Frontal cortex (tissue), 4 donors: ENCODE data around the gene MCTP1. TPM values are rescaled to one million over a fixed set of nuclear protein-coding genes. Genes with fewer than 3 reads are reported as not detected.
"Not testable (repeated sequence)": the region's sequence is repeated elsewhere in the genome, so short reads cannot be mapped to it uniquely, and the experiment has no call there.

Experiments
- DNase-seq, 2 donors: peaks; one replicate each; pipeline ENCODE4 v3.0.0; 2012; ENCODE audit warnings: low spot score in 2 of 2
- FAIRE-seq: peaks from 2 replicates; lab custom pipeline; 2012; peaks lifted over from hg19 to GRCh38; lab: Jason Lieb, UNC
- total RNA-seq: library from RNA; depleted of rRNA; stranded (reverse); fragments of >200 nt; gene quantifications from one replicate; pipeline ENCODE4 v1.2.3, GENCODE V29; 2014
- donor health status: control.
- donor health status: control.
- donor health status: control.

MCTP1 gene
- total RNA-seq, 1 donor from 2014 or later: 48.5 TPM

DNA sequence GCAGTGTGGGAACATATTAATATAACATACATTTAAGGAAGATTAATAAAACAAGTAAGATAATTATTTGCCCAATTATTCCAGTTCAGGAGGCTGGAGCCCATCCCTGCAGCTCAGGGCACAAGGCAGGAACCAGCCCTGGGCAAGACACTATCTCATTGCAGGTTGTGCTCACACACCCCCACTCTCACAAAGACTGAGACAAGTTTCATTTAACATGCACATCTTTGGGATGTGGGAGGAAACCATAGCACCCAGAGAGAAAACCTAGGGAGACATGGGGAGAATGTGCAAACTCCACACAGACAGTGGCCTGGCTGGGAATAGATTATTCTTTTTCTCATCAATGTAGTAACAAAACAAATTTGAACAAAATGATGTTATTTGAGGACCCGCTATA is 279.1 kb downstream of the MCTP1 start:
- no peak for DNase-seq
- no peak for FAIRE-seq

DNA sequence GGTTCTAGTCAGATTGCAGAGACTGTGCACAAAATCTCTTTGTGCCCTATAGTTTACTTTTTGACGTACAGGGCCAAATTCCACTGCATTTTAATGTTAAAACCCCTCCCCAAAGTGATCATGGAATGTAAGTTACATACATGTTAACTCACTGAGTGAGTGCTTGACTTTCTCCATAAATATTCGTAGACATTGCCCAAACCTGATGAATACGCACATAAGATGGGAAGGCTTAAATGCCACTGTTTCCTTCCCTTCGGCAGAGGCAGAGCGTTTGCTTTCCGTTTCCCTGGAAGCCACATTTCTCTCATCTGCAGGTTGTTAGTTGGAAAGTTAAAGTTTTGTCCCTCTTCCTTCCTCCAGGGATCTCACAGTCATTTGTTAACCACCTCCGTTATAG is 286.2 kb downstream of the MCTP1 start:
- DNase-seq (no peak), FAIRE-seq (no peak)

DNA sequence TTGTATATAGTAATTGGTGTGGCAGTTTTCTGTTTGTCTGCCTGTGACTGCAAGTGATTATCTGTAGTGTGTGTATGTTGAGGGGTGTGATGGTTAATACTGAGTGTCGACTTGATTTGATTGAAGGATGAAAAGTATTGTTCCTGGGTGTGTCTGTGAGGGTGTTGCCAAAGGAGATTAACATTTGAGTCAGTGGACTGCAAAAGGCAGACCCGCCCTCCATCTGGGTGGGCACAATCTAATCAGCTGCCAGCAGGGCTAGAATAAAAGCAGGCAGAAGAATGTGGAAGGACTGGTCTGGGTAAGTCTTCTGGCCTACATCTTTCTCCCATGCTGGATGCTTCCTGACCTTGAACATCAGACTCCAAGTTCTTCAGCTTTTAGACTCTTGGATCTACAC is 290.4 kb downstream of the MCTP1 start:
- not testable (repeated sequence) for DNase-seq, FAIRE-seq

DNA sequence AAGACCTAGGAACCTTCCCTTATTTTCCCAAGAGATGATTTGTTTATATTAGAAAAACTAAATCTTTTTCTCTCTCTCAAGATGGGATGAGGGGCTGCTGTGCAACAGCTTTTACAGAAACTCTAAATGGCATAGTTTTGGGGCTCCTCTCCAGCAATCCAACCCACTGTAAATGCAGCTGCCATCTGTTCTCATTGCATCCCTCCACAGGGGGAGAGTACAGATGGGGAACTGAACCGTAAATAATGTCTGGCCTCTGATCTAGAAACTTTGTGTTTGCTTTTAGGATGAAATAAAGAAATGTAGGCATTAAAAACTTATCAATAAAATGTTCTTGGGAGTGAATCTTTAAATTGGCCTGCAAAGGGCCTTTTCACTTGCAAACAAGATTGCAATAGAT is 291.4 kb downstream of the MCTP1 start:
- FAIRE-seq: no peak
- DNase-seq: no peak

DNA sequence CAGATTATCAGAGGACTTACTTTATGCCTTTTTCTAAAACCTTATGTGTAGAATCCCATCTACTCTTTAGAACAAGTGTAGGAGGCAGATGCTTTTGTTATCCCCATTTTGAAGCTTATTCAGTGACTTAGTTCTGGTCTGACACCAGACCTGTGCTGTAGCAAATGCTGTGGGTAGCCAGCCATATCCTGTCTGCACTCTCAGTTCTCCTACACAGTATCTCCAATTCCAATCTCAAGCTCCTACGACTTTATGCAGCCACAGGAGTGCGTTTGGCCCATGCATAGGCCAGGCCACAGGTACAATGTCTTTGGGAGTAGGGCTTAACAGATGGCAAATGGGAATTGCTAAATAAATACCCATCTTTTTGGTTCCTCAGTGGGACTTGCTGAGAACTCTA is 292.6 kb downstream of the MCTP1 start:
- DNase-seq (no peak), FAIRE-seq (no peak)

DNA sequence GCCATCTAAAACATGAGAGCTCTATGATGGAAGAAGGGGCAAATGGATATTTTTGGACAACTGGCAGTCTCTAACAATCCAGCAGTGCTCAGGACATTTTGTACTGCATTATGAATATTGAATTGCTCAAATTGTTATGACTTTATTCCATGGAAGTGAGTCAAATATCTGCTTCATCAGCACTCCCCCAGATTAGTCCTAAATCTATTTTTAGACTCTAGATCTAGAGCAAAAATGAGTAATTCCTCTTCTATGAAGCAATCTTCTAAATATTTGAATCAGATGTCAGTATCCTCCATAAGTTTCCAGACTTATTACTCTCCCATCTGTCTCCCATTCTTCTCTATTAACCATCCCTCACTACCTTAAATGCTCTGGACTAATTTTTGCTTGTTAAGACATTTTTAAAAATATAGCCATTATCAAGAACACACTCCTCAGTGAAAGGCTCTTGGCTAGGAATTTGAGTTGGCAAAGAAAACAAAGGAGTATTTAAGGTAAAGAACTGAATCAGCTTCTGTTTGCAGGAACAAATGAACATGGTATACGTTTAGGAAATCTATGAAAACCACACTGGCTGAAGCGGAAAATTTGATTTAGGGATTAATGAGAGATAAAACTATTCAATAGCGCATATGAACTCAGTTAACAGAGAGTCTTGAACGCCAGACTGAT is 300.9 kb downstream of the MCTP1 start:
- FAIRE-seq (no peak), DNase-seq (no peak)

DNA sequence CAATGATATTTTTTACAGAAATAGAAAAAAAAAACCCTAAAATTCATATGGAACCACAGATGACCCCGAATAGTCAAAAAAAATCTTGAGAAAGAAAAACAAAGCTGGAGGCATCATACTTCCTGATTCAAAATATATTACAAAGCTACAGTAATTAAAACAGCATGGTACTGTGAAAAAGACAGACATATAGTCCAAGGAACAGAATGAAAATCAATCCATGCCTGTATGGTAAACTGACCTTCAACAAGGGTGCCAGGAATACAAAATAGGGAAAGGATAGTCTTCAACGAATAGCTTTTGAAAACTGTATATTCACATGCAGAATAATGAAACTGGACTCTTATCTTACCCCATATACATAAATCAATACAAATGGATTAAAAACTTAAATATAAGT is 307.5 kb downstream of the MCTP1 start:
- DNase-seq (no peak), FAIRE-seq (no peak)

DNA sequence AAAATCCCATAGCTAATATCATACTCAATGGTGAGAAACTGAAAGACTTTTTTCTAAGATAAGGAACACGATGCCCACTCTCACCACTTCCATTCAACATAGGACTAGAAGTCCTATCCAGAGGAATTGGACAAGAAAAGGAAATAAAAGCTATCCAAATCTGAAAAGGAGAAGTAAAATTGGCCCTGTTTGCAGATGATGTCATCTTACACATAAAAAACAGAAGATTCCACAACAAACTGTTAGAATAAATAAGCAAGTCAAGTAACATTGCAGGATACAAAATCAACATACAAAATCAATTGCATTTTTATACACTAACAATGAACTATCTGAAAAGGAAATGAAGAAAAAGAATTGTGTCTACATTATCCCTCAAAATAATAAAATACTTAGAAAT is 308.0 kb downstream of the MCTP1 start:
- DNase-seq (no peak), FAIRE-seq (no peak)

DNA sequence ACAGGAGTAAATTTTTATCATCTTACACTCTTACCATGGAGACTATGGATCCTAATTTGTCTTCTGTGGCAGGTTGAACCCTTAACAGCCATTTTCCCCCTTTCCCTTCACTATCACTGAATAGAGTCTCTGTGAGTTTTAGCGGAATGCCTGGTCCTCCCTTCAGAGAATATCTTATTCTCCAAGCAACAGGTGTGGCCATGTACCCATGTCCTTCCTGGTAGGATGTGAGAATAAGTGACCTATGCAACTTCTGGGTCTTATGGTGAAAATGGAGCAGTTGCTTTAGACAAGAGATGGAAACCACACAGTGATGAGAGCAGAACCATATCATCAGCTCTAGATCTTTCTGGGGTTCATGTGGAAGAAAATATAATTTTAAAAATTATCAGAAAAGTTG is 312.6 kb downstream of the MCTP1 start:
- DNase-seq: no peak
- no peak for FAIRE-seq

DNA sequence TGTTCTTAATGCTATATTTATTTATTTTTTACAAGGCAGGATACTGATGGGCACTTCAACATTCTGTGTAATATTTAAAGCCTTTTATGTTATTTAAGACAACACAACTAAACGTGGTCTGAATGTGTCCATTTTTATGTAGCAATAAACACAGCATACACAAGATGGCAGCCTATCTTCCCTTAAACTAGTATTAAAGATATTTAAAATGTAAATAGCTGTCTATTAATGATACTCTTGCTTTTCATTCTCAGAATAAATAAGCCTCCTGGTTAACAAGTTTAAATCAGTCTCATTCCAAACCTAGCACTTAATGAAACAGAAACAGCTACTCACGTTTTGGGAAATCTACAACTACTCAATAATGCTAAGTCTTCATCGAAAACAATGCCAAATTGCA is 315.7 kb downstream of the MCTP1 start:
- no peak for DNase-seq
- no peak for FAIRE-seq

DNA sequence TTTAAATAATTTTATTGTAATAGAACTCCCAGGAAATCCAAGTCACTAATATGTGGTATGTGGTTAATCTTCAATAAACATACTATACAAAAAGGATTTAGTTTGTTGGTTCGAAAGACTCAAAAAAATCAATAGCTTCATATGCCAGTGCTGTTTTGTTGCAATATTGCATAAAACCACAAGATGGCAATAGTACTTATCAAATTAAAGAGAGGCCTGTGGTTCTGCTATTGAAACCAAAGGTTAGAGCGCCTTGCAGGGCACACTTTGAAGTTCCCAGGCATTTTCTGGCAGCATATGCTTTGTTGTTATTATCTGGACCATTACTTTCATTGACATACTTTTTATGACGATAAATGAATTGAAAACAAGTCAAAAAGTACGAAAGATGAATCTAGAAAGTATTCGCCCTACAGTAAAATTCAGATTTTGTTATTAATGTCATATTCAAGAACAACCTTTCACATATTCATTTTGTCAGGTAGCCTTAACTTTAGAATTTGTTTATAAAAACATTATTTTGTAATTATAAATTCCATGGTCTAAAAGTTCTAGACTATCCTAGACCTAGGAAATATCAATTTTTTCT is 316.3 kb downstream of the MCTP1 start:
- DNase-seq: peak; percentile 4 to 13
- FAIRE-seq: peak; percentile 62

DNA sequence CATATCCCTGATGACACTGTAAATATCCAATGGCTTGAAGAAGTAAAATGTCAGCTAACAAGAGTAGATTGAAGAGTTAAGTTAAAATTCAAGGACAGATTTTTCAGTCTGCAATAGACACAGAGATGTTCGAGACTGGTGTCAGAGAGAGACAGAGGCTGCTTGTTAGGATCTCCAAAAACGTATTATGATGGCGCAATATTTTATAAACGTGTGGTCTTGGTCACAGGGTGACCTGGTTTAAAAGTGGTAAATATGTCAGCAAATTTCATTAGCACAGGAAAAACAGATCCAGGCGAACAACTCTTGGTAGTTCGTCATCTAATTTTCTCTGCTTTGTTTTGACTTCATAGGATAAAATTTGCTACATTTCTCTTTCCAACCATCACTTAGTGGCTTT is 317.4 kb downstream of the MCTP1 start:
- DNase-seq (no peak), FAIRE-seq (no peak)

DNA sequence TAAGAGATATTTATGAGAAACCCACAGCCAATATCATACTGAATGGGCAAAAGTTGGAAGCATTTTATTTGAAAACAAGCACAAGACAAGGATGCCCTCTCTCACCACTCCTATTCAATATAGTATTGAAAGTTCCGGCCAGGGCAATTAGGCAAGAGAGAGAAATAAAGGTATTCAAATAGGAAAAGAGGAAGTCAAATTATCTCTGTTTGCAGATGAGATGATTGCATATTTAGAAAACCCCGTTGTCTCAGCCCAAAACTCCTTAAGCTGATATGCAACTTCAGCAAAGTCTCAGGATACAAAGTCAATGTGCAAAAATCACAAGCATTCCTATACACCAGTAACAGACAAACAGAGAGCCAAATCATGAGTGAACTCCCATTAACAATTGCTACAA is 325.6 kb downstream of the MCTP1 start:
- not testable (repeated sequence) for DNase-seq, FAIRE-seq

DNA sequence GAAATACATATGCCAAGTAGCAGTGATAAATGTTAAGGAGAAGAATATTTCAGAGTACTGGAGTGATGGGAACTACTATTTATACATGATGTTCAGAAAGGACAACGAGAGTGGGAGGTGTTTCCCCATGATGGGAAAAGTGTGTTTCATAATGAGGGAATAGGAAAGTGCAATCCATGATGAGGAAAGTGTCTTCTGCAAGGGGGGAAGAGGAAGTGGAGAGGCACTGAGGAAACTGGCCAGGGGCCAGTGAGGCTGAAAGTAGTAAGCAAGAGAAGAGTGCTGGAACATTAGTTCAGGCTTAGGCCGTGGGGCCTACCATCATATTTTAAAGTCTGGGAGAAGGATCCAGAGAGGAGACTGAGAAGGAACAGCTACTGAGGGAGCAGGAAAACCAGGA is 339.2 kb downstream of the MCTP1 start:
- DNase-seq: no peak
- FAIRE-seq: no peak

DNA sequence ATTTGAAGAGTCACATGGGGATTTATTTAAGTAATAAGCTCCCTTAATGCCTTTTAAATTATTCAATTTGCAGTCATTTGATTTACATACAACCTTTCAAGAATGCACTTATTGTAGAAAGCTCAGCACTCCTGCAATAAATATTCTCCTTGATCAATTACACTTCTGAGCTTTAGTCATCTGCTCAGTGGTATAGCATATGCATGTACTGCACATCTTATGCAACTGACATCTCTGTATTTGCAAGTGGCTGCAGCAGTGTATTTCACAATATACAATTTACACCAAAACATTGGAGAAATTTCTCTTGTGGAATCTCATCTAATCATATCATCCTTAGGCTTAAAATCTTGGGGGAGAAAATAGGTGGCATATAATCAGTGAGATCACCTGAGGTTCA is 340.7 kb downstream of the MCTP1 start:
- no peak for FAIRE-seq
- DNase-seq: no peak

DNA sequence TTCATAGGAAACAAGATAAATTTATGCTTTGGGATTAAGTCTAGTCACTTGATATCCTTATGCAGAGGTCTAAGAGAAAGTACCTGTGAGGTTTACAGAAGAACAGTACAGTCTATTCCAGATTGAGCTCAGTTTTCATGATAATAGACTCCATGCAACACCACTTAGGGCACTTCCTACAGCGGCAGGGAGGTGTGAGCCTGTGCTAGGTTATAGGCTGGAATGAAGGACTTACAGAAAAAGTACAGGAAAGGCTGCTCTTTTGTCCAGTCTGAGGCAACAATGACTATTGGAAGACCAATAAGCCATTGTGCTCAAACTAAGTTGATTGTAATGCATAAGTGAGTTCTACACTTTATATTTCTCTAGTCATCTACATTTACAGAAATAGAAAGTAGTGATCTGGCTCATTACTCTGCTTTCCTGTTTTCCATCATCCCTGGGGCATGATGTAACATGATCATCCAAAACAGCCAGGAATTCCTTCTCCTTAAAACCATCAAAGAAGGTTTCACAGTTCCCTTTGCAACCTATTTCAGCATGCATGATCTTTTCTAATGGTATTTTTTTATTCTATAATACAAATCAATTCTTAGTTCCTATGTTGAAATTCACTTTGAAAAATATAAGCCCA is 343.7 kb downstream of the MCTP1 start:
- no peak for FAIRE-seq
- no peak for DNase-seq

DNA sequence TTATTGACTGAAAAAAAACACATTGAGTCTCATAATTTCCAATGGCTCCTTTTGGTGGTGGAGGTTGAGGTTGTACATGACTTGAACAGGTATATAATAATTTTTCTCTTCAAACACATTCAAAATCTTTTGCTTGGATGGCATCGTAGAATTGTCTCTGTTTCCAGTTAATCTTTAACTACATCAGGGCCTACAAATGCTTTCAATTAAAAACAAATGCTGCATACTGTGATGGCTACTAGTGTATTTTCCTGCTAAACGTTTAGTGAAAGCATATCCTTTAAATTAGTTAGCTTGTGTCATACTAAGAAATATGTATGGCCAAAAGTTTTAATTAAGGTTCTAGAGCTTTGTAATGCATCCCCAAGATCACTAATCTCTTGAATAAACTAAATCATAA is 352.6 kb downstream of the MCTP1 start:
- FAIRE-seq (no peak), DNase-seq (no peak)

DNA sequence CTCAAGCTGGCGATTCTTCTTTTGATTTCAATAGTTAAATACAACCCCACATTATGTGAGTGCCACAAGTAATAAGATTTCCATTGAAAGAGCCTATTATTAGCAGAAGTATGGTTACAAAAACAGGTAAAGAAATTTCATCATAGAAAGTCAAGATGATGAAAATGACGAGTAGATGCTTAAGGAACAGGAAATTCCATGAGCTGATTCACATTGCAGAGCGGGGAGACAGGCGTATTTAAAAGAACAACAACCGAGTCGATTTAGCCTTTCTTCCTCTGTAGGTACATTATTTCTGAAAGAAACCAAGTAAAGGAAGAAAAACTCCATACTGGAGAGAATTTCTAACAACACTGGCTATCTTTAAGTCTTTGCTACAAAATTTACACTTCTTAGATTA is 356.0 kb downstream of the MCTP1 start:
- DNase-seq (no peak), FAIRE-seq (no peak)

DNA sequence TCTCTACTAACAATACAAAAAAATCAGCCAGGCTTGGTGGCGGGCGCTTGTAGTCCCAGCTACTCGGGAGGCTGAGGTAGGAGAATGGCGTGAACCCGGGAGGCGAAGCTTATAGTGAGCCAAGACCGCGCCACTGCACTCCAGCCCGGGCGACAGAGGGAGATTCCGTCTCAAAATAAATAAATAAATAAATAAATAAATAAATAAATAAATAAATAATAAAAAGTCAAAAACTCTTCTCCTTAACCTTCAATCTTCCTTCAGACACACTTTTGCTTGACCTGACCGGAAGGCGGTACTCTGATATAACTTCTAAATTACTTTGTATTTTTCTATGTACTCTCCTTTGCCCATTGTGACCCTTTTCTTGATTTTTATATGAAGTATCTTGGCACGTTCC is 364.3 kb downstream of the MCTP1 start:
- no peak for FAIRE-seq

DNA sequence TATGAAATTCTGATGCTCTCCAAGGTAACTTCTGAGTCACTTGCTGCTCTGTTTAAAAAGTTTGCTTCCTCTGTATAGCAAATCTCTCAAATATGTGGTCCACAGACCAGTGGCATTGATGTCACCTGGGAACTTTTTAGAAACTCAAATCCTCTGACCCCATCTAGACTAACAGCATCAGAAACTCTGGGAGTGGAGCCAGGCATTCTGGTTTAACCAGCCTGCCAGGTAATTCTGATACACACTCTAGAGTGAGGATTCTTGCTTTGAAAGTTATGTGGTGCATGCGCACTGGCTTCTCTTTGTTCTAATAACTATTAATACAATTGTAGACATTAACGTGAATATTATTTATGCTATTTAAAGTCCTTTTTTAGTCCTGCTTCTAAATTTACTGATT is 368.3 kb downstream of the MCTP1 start:
- no peak for DNase-seq
- FAIRE-seq: no peak

More for the DNA sequence above, 364.3 kb downstream of the MCTP1 start:
- no peak for DNase-seq

DNA sequence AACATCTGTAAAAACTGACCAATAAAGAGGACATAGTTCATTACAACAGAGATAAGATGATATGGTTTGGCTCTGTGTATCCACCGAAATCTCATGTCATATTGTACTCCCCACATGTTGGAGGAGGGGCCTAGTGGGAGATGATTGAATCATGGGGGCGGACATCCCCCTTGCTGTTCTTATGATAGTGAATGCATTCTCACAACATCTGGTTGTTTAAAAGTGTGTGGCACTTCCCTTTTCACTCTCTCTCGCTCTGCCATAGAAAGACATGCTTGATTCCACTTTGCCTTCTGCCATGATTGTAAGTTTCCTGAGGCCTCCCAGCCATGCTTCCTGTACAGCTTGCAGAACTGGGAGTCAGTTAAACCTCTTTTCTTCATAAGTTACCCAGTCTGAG is 373.6 kb downstream of the MCTP1 start:
- DNase-seq (no peak), FAIRE-seq (no peak)

DNA sequence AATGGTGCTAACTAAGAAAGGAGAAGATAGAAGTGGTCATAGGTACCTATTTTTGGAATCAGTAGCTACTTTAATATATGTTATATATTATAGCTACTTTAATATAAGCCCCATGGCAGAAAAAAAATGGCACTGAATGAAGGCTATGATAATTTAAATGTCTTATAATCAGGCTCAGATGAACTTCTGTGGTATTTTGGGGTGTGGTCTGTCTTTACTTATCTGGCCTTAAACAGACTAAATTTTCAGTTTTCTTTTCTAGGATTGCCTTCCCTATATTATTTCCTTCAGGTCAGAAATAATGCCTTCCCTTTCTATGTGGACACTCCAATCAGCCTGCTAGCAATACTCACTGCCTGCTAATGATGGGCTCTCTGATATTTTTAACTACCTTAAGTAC is 374.2 kb downstream of the MCTP1 start:
- no peak for DNase-seq
- FAIRE-seq: no peak
